NCI-H1694 (cell line): ENCODE data around the gene LPXN.

Source experiments
- DNase-seq: peaks from one replicate; lab custom pipeline; 2025; lab: John Stamatoyannopoulos, UW

Gene LPXN

GRCh38 chr11:58575377-58576020 lies at the start of gene LPXN:
Gene LPXN (minus strand): TSS chr11:58575856. CDS start chr11:58575772, 84 bp downstream.
- DNase-seq, result no peak

GRCh38 chr11:58625086-58625485 lies 49.4 kb upstream of the LPXN start:
- DNase-seq, result no peak

- no peak for DNase-seq
These were observed 46.7 kb upstream of the LPXN start, which contains the start of gene CNTF for GRCh38 chr11:58622344-58622743. Gene CNTF (plus strand): TSS chr11:58622665. CDS start chr11:58622753, 88 bp downstream.

- DNase-seq, result no peak
These were observed 46.1 kb upstream of the LPXN start for GRCh38 chr11:58621586-58622262.

DNA sequence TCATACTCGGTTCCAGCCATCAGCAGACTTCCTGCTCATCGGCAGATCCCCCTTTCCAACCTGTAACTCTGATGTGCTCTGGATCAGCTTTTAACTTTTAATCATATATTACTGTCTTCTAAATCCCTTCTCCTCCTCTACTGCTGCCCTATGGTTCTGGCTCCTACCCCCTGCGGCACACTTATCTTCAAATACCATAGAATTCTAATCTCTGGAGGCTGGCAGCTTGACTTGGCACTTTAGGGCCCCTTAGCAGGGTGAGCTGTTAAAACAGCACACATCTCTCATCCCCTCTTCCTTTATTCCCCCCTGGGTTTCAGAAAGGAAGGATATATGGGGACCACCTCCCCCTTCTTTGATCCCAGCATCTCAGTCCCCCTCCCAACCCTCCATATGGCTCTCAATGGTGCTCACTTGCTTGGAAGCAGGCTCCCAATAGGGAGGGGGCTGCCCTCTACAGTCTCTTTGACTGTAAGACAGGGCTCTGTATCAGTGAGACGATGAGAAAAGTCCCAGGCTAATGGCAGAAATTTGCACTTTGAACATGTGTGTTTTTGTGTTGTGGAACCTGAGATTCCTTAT lies 42.4 kb upstream of the LPXN start:
- no peak for DNase-seq

DNA sequence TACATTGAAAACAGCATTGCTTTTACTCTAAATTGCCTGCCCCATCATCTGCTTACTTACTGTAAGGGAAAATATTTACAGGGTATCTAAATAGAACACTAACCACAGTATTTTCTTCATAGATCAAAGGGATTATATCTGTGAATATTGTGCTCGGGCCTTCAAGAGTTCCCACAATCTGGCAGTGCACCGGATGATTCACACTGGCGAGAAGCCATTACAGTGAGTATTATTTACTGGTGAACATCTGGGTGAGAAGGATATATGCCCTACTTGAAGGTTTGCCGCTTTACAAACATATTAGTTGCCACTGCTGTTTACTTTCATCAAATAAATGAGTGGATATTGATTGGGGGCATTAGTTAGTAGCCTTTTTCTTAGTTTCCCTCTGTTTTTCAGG lies 40.9 kb upstream of the LPXN start:
- no peak for DNase-seq

GRCh38 chr11:58615559-58615958 lies 39.9 kb upstream of the LPXN start:
- DNase-seq, result no peak

GRCh38 chr11:58613228-58613627 lies 37.6 kb upstream of the LPXN start:
- DNase-seq, result no peak

DNA sequence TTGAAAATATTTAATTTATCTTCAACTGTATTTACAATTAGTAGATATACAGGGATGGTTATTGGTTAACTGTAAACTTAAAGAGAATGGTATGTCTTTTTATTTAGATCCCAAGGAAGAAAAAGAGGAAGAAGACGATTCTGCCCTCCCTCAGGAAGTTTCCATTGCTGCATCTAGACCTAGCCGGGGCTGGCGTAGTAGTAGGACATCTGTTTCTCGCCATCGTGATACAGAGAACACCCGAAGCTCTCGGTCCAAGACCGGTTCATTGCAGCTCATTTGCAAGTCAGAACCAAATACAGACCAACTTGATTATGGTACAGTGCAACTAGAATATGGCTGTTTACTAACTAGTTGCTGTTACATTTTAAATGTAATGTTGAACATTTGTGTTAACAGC lies 34.1 kb upstream of the LPXN start:
- no peak for DNase-seq

DNA sequence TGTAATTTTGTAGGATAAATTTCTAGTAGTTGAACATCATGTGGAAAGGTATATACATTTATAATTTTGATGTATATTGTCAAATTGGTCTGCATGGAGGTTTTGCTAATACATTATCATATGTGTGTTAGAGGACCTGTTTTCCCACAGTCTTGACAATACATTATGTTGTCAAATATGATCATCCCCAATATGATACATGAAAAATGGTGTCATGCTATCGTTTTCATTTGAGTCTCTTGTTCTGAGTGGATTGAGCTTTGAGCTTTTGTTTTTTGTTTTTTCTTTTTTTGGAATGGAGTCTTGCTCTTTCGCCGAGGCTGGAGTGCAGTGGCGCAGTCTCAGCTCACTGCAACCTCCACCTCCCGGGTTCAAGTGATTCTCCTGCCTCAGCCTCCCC lies 32.7 kb upstream of the LPXN start:
- DNase-seq, result no peak

DNA sequence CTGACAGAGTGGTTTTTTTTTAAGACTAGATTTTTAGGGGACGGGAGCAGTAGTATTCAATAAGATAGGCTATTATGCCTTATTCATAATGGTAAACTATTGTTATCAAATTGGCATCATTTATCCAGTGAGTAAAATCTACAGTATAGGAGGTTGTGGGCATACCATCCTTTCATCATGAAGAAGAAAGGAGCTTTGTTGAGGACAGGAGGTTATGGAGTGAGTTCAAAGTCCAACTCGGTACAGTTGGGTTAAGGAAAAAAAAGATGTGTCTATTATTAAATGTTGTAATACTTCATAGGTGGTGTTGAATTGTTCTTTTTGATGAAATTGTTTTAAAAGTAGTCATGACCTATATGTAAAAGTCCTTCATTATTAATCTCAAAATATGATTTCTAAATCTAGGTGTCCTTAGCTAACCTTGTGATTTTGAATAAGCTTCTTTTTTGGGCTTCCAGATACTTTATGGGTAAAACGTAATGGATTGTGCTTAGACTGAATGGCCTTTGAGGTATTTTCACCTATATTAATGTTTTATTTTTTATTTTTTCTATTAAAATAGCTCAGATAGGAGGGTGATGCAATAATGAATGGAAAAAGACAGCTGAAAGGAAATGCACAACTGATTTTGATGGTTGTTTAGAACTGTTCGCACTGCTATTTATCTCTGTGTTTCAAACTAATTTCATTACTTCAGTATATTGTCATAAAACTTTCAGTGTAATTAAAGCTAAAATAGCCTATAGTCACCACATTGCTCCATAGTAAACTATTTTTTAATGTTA lies 31.5 kb upstream of the LPXN start:
- DNase-seq, result no peak

DNA sequence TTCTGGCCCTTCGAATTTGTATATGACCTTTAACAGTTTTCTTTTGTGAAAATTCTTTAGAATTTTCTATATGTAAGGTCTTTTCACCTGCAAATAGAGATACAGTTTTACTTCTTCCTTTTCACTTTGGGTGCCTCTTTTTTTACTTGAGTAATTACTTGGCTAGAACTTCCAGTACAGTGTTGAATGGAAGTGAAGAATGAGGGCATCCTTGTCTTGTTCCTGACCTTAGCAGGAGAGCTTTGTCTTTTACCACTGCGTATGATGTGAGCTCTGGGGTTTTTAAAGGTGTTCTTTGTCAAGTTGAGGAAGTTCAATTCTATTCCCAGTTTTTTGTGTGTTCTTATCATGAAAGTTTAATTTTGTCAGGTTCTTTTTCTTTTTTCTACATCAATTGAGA lies 24.9 kb upstream of the LPXN start:
- DNase-seq, result no peak

- no peak for DNase-seq
These were observed 22.0 kb upstream of the LPXN start for GRCh38 chr11:58597486-58598144.

DNA sequence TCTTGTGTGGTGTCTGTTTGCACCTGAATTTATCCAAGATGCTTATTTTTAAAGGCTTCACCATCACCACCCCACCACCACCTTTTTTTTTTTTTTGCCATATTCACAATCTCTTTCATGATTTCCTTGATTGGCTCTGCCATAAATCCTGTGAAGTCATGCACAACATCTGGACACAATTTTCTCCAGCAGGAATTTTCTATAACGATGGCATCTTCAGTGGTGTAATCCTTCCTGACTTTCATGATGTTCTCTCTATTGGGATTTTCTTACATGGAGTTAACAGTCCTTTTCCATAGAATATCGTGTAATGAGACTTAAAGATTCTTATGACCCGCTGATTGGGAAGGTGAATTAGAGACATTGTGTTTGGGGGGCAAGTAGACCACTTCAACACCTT lies 21.0 kb upstream of the LPXN start:
- DNase-seq, result no peak

GRCh38 chr11:58594826-58595225 lies 19.2 kb upstream of the LPXN start:
- no peak for DNase-seq

- DNase-seq, result no peak
These were observed 17.3 kb upstream of the LPXN start for GRCh38 chr11:58592760-58593472.

DNA sequence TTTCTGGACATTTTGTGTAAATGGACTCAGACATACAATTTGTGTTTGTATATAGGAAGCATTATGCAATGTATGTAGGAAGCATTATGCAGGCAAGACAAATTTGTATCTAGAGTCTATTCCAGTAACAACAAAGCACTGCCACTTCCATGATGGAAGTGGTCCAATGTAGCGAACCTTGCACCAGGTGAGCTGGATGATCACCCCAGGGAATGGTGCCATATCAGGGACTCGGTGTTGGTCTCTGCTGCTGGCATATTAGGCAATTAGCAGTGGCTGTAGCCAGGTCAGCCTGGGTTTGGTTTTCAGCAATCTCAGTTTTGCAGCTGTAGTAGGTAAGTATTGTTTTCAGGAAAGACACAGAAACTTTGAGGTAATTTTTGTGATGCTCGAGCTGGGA lies 16.0 kb upstream of the LPXN start:
- no peak for DNase-seq

- no peak for DNase-seq
These were observed 11.3 kb upstream of the LPXN start for GRCh38 chr11:58586998-58587397.

DNA sequence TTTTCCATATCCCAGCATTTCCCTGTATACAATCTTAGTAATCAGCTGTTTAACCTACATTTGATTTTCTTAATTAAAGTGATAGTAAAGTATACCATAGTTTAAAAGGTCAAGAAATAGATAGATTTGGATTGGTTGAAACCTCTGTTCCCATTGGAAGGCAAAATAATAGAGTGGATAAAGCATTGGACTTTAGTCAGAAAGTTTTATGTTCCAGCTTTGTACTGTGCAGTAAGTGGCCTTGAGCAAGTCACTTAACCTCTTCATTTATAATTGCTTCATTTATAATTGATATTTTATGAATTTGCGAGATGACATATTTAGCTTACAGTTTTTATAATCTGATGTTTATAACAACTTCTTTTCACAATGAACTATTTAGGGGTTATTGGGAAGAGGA lies 6.8 kb upstream of the LPXN start:
- DNase-seq, result no peak

GRCh38 chr11:58580311-58580710 lies 4.7 kb upstream of the LPXN start:
- DNase-seq, result no peak
